GM19193 (cell line): Measurements from ENCODE around the gene TAF4.

Experiments
- POLR2A ChIP-seq: IDR thresholded peaks from 4 replicates; pipeline ENCODE4 v1.6.1; 2011; ENCODE audit not compliant: insufficient read depth, insufficient read length; ENCODE audit errors: extremely low read depth

The TAF4 gene

DNA sequence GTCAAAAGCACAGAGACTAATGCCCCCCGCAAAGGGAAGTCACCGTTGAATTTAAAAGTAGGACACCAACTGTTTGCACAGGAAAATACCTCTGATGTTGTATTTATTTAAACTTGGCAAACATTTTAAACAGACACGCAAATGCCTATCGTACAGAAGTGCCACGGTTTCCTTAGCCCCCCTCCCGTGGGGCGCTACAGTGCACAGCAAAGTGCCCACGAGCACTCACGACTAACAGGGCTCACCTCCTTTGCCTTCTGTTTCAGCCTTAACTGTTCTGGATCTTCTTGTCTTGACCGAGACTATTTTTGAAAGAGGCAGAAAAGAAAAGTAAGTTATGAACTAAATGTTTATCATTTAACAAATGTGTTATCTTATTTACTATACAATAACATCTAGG is 67.8 kb downstream of the TAF4 start:
- no peak for TF ChIP-seq POLR2A

- TF ChIP-seq POLR2A = no peak
These were observed 68.3 kb downstream of the TAF4 start for GRCh38 chr20:61997372-61997771.

GRCh38 chr20:61994546-61994945 is 71.1 kb downstream of the TAF4 start:
- TF ChIP-seq POLR2A = no peak

- TF ChIP-seq POLR2A = no peak
These were observed 72.6 kb downstream of the TAF4 start for GRCh38 chr20:61993058-61993457.

GRCh38 chr20:61991476-61991875 is 74.2 kb downstream of the TAF4 start:
- no peak for TF ChIP-seq POLR2A

DNA sequence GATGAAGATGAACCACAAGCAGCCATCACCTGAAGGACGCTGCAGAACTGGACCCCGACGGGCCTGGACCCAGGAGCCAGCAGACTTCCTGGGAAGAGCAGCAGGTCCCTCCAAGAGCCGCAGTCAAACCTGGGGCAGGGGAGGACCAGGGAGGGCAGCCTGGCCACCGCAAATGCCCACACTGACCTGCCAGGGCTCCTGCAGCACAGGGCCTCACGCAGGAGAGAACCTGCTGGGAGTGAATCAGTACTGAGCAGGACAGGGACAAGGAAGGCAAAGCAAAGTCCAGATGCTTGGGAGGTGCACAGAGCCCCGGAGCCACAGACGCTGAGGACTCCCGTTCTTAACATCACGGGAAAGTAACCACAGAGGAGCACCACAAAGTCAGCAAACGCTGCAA is 75.2 kb downstream of the TAF4 start:
- TF ChIP-seq POLR2A = no peak

GRCh38 chr20:61989741-61990140 is 75.9 kb downstream of the TAF4 start:
- TF ChIP-seq POLR2A = no peak

GRCh38 chr20:61988665-61989064 is 77.0 kb downstream of the TAF4 start:
- no peak for TF ChIP-seq POLR2A

GRCh38 chr20:61986762-61987321 is 78.8 kb downstream of the TAF4 start:
- no peak for TF ChIP-seq POLR2A

DNA sequence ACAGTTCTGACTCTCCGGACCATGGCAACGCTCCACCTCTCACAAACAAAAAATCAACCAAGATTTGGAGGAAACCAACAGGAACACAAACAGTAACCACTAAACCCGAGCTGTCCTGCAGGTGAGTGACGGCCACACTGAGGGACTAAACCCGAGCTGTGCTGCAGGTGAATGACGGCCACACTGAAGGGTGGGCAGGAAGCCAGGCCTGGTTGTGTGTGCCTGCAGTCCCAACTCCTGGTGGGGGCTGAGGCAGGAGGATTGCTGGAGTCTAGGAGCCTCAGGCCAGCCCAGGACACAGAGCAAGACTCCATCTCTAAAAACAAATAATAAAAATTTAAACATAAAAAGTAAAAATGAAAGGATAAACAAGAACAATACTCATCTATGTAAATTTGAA is 80.6 kb downstream of the TAF4 start:
- no peak for TF ChIP-seq POLR2A

DNA sequence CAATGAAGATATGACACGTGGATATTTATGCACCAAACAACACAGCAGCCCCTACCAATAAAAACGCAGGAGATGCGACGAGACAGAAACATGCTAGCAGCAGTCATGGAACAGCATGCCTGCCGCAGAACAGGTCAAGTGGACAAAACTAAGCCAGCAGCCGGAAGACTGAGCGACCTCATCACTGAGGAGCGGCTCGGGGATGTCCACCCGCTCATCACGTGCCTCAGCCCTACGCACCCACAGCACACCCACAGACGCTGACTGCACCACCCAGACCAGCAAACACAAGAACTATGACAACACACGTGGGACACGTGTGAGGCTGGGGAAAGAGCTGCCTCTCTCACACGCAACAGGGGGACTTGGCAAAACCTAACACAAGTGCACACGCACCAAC is 81.7 kb downstream of the TAF4 start:
- no peak for TF ChIP-seq POLR2A

DNA sequence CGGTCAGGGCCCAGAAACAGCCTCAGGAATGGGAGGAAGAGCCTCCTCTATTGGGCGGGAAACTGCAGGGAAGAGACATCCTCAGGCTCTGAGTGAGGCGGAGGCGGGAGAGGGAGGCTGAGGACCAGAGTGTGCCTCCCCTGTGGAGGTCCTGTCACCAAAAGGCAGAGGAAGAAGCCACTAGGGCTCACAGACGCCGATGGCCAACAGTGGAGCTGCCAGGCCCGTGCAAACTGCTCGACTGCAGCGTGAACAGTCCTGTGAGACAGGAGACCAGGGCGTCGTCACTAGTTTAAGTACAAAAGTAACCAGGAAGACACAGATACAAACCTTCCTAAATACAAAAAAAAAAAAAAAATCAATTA is 82.7 kb downstream of the TAF4 start:
- TF ChIP-seq POLR2A = no peak

GRCh38 chr20:61982191-61982950 is 83.3 kb downstream of the TAF4 start:
- no peak for TF ChIP-seq POLR2A

DNA sequence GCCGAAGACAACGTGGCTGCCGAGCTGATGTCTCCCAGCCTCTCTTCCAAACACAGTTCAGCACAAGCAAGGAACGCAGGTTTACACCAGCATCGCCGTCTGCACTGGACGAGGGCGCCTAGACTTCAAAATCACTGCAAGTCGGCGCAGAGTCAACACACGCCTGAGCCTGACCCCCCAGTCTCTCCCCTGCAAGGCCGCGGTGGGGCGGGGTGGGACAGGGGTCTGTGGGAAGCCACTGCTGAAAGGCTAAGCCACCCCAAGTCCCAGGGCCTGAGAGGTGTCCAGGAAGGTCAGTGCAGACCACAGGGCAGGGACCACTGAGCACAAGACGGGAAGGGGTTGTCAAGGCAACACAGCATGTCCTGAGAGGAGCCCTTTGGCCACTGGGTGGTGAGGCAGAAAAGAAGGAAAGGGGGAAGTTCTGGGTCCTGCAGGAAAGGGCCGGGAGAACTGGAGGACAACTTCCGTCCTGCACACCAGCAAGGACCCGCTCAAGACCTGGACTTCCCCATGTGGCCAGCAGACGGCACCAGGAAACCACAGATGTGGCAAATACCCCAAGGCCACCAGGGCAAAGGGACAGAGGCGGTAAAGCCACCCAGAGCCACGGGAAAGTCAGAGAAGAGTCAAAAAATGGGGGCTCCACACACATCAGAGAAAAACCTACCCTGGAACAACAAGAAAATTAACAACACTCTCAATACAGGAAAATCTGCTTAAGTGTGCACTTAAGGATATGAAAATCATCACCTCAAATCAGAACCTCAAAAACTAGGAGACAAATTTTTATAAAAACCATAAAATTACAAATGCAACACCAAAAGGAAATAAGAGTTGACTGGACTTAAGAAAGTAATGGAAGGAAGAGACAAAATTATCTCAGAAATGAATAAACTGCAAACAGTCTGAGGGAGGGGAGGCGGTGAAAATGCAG is 84.8 kb downstream of the TAF4 start:
- no peak for TF ChIP-seq POLR2A
